HCT116 (cell line): ENCODE measurements around the gene TSSK6. TPM values are rescaled to one million over a fixed set of nuclear protein-coding genes. Genes with fewer than 3 reads are reported as not detected.

ENCODE experiments used
- ATAC-seq: fragments of 200-7000 bp; cut with Tn5 transposase; 2 replicates; pipeline ENCODE4 v1.9.1; 2020; ENCODE audit warnings: mild to moderate bottlenecking, moderate library complexity
- BruUV-seq: library from RNA; stranded (reverse); fragments of 400-500 nt; replicated peaks from 2 replicates; lab custom pipeline; 2021; lab: Mats Ljungman, UMichigan
- CTCF ChIA-PET: fragments of 300-600 bp; sonication (Branson Sonifier 250); formaldehyde crosslinking; loops from one replicate; lab custom pipeline; 2021; ENCODE audit warnings: antibody characterized with exemption; lab: Charles Lee
- POLR2A ChIA-PET: fragments of 300-600, 350-600 bp; sonication (Branson Sonifier 250); formaldehyde crosslinking; loops from one replicate; lab custom pipeline; 2021; ENCODE audit warnings: antibody characterized with exemption; lab: Charles Lee
- RAD21 ChIA-PET, 2 experiments: fragments of 300-600 bp; sonication (Branson Sonifier 250); formaldehyde crosslinking; loops; one replicate each; lab custom pipeline; 2023; ENCODE audit warnings: low total read pairs in 2 of 2; ENCODE audit not compliant: uncharacterized antibody in 2 of 2, unreplicated experiment in 2 of 2, low non-redundant PET in 1 of 2; lab: Charles Lee
- DNase-seq: peaks from one replicate; pipeline ENCODE4 v3.0.0-alpha.2; 2010; ENCODE audit warnings: low read depth, low spot score
- H2AFZ ChIP-seq: fragments of 200-600 bp; shearing (Covaris generic), sonication (generic); 2 replicates; pipeline ENCODE4 v1.6.1; 2017; ENCODE audit warnings: low read depth, mixed run types, mixed read lengths, antibody characterized with exemption, low read length; ENCODE audit not compliant: poor library complexity, severe bottlenecking
- H3K27ac ChIP-seq: 2 replicates; pipeline ENCODE4 v1.5.1; 2012; ENCODE audit warnings: low read depth, low read length
- H3K27me3 ChIP-seq: fragments of 200-600 bp; sonication (generic); 2 replicates; pipeline ENCODE4 v1.6.1; 2016; ENCODE audit warnings: mixed run types, low read length, mixed read lengths; ENCODE audit not compliant: insufficient read depth
- H3K36me3 ChIP-seq, 2 experiments: fragments of 200-500 bp in 1 of 2; fragments of 200-600 bp in 1 of 2; sonication (Bioruptor generic) in 1 of 2; sonication (generic) in 1 of 2; 2 replicates each; pipeline versions ENCODE4 v1.5.1 to v1.6.1; 2014 to 2016; ENCODE audit warnings: low read length in 2 of 2, inconsistent platforms in 1 of 2, mixed read lengths in 1 of 2, mixed run types in 1 of 2; ENCODE audit not compliant: insufficient read depth in 2 of 2, control insufficient read depth in 1 of 2
- H3K4me1 ChIP-seq, 2 experiments: fragments of 200-600 bp in 1 of 2; sonication (generic) in 1 of 2; 2 replicates each; pipeline versions ENCODE4 v1.5.1 to v1.6.1; 2012 to 2017; ENCODE audit warnings: low read length in 2 of 2, inconsistent platforms in 1 of 2, mild to moderate bottlenecking in 1 of 2, mixed read lengths in 1 of 2, mixed run types in 1 of 2, moderate library complexity in 1 of 2; ENCODE audit not compliant: insufficient read depth in 2 of 2, control insufficient read depth in 1 of 2
- H3K4me2 ChIP-seq: fragments of 200-600 bp; sonication (generic); 2 replicates; pipeline ENCODE4 v1.6.1; 2017; ENCODE audit warnings: mixed run types, low read length, mixed read lengths
- H3K4me3 ChIP-seq, 2 experiments: fragments of 200-600 bp in 1 of 2; sonication (generic) in 1 of 2; replicated peaks in 1 of 2; 2 replicates each; pipeline ENCODE4 v1.5.1; 2011 to 2016; ENCODE audit warnings: low read length in 2 of 2, control low read depth in 1 of 2, low read depth in 1 of 2, mild to moderate bottlenecking in 1 of 2, mixed read lengths in 1 of 2, mixed run types in 1 of 2
- H3K79me2 ChIP-seq: fragments of 200-600 bp; sonication (generic); 2 replicates; pipeline ENCODE4 v1.6.1; 2017; ENCODE audit warnings: mild to moderate bottlenecking, mixed run types, low read length, moderate library complexity, mixed read lengths; ENCODE audit not compliant: insufficient read depth
- H3K9ac ChIP-seq: fragments of 200-600 bp; sonication (generic); 2 replicates; pipeline ENCODE4 v1.6.1; 2016; ENCODE audit warnings: low read length, mixed read lengths
- H3K9me2 ChIP-seq: fragments of 200-600 bp; sonication (generic), shearing (Covaris generic); 2 replicates; pipeline ENCODE4 v1.6.1; 2017; ENCODE audit warnings: mixed run types, mild to moderate bottlenecking, moderate library complexity; ENCODE audit not compliant: insufficient read depth
- H3K9me3 ChIP-seq, 2 experiments: fragments of 200-500 bp in 1 of 2; fragments of 200-600 bp in 1 of 2; sonication (Bioruptor generic) in 1 of 2; sonication (generic) in 1 of 2; 2 replicates each; pipeline ENCODE4 v1.6.1; 2014 to 2017; ENCODE audit warnings: low read length in 2 of 2, mixed read lengths in 2 of 2, inconsistent platforms in 1 of 2, low read depth in 1 of 2, mild to moderate bottlenecking in 1 of 2, mixed run types in 1 of 2, moderate library complexity in 1 of 2; ENCODE audit not compliant: control insufficient read depth in 1 of 2, insufficient read depth in 1 of 2
- H4K20me1 ChIP-seq: fragments of 200-600 bp; sonication (generic), shearing (Covaris generic); 2 replicates; pipeline ENCODE4 v1.6.1; 2017; ENCODE audit warnings: mixed run types, mild to moderate bottlenecking, moderate library complexity; ENCODE audit not compliant: insufficient read depth
- CBX3 ChIP-seq: IDR thresholded peaks from 2 replicates; pipeline ENCODE4 v1.6.1; 2012; ENCODE audit warnings: low read depth
- CEBPB ChIP-seq: IDR thresholded peaks from 2 replicates; pipeline ENCODE4 v1.6.1; 2012; ENCODE audit warnings: low read depth
- CTCF ChIP-seq, 3 experiments: fragments of 200-600 bp in 1 of 3; sonication (generic) in 1 of 3; IDR thresholded peaks in 2 of 3; conservative IDR thresholded peaks in 1 of 3; 2 replicates each; pipeline ENCODE4 v1.5.1; 2012 to 2017; ENCODE audit warnings: low read depth in 2 of 3, low read length in 2 of 3, antibody characterized with exemption in 1 of 3, borderline replicate concordance in 1 of 3, control low read depth in 1 of 3, mild to moderate bottlenecking in 1 of 3, mixed read lengths in 1 of 3, mixed run types in 1 of 3, moderate library complexity in 1 of 3; ENCODE audit not compliant: insufficient read depth in 1 of 3
- EGR1 ChIP-seq: IDR thresholded peaks from 2 replicates; pipeline ENCODE4 v1.6.1; 2012; ENCODE audit warnings: low read depth
- EZH2 ChIP-seq: fragments of 200-600 bp; sonication (generic); IDR thresholded peaks from 2 replicates; pipeline ENCODE4 v1.6.1; 2017; ENCODE audit warnings: antibody characterized with exemption, mixed run types
- FOSL1 ChIP-seq: IDR thresholded peaks from 2 replicates; pipeline ENCODE4 v1.6.1; 2012; ENCODE audit warnings: low read depth
- MAX ChIP-seq: IDR thresholded peaks from 2 replicates; pipeline ENCODE4 v1.6.1; 2012
- POLR2A ChIP-seq: IDR thresholded peaks from 2 replicates; pipeline ENCODE4 v1.7.0; 2011; ENCODE audit warnings: borderline replicate concordance; ENCODE audit not compliant: insufficient read depth, insufficient read length; ENCODE audit errors: extremely low read depth
- POLR2AphosphoS5 ChIP-seq: IDR thresholded peaks from 2 replicates; pipeline ENCODE4 v1.6.1; 2011; ENCODE audit warnings: mild to moderate bottlenecking, low read depth, low read length, moderate library complexity
- RAD21 ChIP-seq: IDR thresholded peaks from 2 replicates; pipeline ENCODE4 v1.6.1; 2012; ENCODE audit warnings: low read depth, mild to moderate bottlenecking
- SIN3A ChIP-seq: IDR thresholded peaks from 2 replicates; pipeline ENCODE4 v1.6.1; 2012; ENCODE audit warnings: low read depth
- SP1 ChIP-seq: IDR thresholded peaks from 2 replicates; pipeline ENCODE4 v1.6.1; 2012; ENCODE audit warnings: low read depth
- YY1 ChIP-seq: IDR thresholded peaks from 2 replicates; pipeline ENCODE4 v1.6.1; 2011; ENCODE audit warnings: low read length, low read depth, moderate library complexity, mild to moderate bottlenecking; ENCODE audit not compliant: insufficient replicate concordance; ENCODE audit errors: extremely low read depth
- ZFX ChIP-seq: fragments of 450-650 bp; IDR thresholded peaks from 2 replicates; pipeline ENCODE4 v1.6.1; 2017
- ZNF274 ChIP-seq: fragments of 200-500 bp; sonication (Bioruptor generic); IDR thresholded peaks from 2 replicates; pipeline ENCODE4 v1.6.1; 2014; ENCODE audit warnings: mild to moderate bottlenecking, low read depth, low read length, inconsistent platforms
- intact Hi-C: fragments of 100-400 bp; cut with micrococcal nuclease; formaldehyde crosslinking; loops from 2 replicates; pipeline ENCODE4 v1.10.0; 2022
- total RNA-seq: library from RNA; stranded (reverse); gene quantifications from one replicate; pipeline ENCODE4 v1.2.1, GENCODE V29; 2021; ENCODE audit not compliant: unreplicated experiment
- TF ChIP-seq, protein P1 (sequence below): IDR thresholded peaks from 2 replicates; pipeline ENCODE4 v1.6.1; 2011; ENCODE audit warnings: mild to moderate bottlenecking, low read length, moderate library complexity; ENCODE audit not compliant: insufficient replicate concordance; ENCODE audit errors: extremely low read depth

Gene TSSK6
- total RNA-seq, 1 experiment from 2014 or later, result 4.1 TPM

- TF ChIP-seq POLR2AphosphoS5, result no peak
- TF ChIP-seq SIN3A, result no peak
- no peak for TF ChIP-seq CBX3
- no peak for TF ChIP-seq EZH2
- BruUV-seq, result no TSS peak
- POLR2A ChIA-PET, result no interaction called here
- no peak overlapping the region for H3K4me3 ChIP-seq
- H3K9me3 ChIP-seq, result no peaks in the 10 kb centered on the region
- no peaks in the 10 kb centered on the region for H3K9me2 ChIP-seq
- H4K20me1 ChIP-seq, result peaks cover 10% of the 10 kb centered on the region; the same call in 1 of the 2 replicates
- intact Hi-C loops, result loop anchor here (5.0 kb wide), 1 partner anchor 79 kb away; the partner anchor contains the start of gene GATAD2A
- H3K36me3 ChIP-seq, result peaks cover 0 to 10% of the 10 kb centered on the region in 2 experiments; a peak in 1 of 4 replicates
- CTCF ChIA-PET, result no interaction called here
- DNase-seq (no peak), ATAC-seq (no peak)
- RAD21 ChIA-PET, result no interaction called here
- no peak overlapping the region for H3K4me2 ChIP-seq
- H3K79me2 ChIP-seq, result peaks cover 90% of the 10 kb centered on the region
- H3K9ac ChIP-seq, result no peak overlapping the region
- no peak overlapping the region for H2AFZ ChIP-seq
- peaks cover 19 to 43% of the 10 kb centered on the region in 2 experiments for H3K4me1 ChIP-seq
- no peaks in the 10 kb centered on the region for H3K27me3 ChIP-seq
- no peak overlapping the region for H3K27ac ChIP-seq
Observed at GRCh38 chr19:19485998-19486290, 29.4 kb downstream of the TSSK6 start.

- Histone ChIP-seq H3K4me1 (peaks cover 19 to 39% of the 10 kb centered on the region in 2 experiments), H3K9me3 (no peaks in the 10 kb centered on the region), H3K9me2 (no peaks in the 10 kb centered on the region), H2AFZ (no peak overlapping the region), H4K20me1 (peaks cover 11% of the 10 kb centered on the region; the same call in 1 of the 2 replicates), H3K36me3 (0 out of 4 replicates have a peak, but pooled peaks cover 0 to 8% of the 10 kb centered on the region in 2 experiments), H3K4me3 (no peak overlapping the region), H3K9ac (no peak overlapping the region), H3K27me3 (no peaks in the 10 kb centered on the region), H3K4me2 (no peak overlapping the region), H3K79me2 (peaks cover 90% of the 10 kb centered on the region), H3K27ac (no peak overlapping the region; the same call in 1 of the 2 replicates)
- no peak for DNase-seq
- ChIA-PET RAD21 (no interaction called here), POLR2A (no interaction called here), CTCF (no interaction called here)
- BruUV-seq, result no TSS peak
- ATAC-seq, result no peak
- intact Hi-C loops, result loop anchor here (5.0 kb wide), 1 partner anchor 78 kb away; the partner anchor contains the start of gene GATAD2A
- TF ChIP-seq, protein P1, sequence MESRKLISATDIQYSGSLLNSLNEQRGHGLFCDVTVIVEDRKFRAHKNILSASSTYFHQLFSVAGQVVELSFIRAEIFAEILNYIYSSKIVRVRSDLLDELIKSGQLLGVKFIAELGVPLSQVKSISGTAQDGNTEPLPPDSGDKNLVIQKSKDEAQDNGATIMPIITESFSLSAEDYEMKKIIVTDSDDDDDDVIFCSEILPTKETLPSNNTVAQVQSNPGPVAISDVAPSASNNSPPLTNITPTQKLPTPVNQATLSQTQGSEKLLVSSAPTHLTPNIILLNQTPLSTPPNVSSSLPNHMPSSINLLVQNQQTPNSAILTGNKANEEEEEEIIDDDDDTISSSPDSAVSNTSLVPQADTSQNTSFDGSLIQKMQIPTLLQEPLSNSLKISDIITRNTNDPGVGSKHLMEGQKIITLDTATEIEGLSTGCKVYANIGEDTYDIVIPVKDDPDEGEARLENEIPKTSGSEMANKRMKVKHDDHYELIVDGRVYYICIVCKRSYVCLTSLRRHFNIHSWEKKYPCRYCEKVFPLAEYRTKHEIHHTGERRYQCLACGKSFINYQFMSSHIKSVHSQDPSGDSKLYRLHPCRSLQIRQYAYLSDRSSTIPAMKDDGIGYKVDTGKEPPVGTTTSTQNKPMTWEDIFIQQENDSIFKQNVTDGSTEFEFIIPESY, result no peak
- TF ChIP-seq EGR1 (no peak), MAX (no peak), YY1 (no peak), SP1 (no peak), ZNF274 (no peak), POLR2A (no peak), ZFX (no peak), SIN3A (no peak), CEBPB (no peak), CTCF (IDR thresholded peaks at IDR 0.05 in 2 of 3, conservative IDR thresholded peaks at IDR 0.05 in 1 of 3; ENCODE audit: borderline replicate concordance in 1 of 3, insufficient read depth in 1 of 3, low read depth in 2 of 3, low read length in 2 of 3) (no peak), FOSL1 (no peak), RAD21 (no peak)
Observed at GRCh38 chr19:19485161-19485997, 30.0 kb downstream of the TSSK6 start.
